H1 (cell line): ENCODE data around the gene MYL6. TPM values are rescaled to one million over a fixed set of nuclear protein-coding genes. Genes with fewer than 3 reads are reported as not detected.

Source experiments
- POU5F1 ChIP-seq: IDR thresholded peaks from 2 replicates; pipeline ENCODE4 v1.6.1; 2011; ENCODE audit warnings: low read depth, mild to moderate bottlenecking, low read length, moderate library complexity
- RNF2 ChIP-seq: fragments of 200-900, 300-1000 bp; sonication (generic); IDR thresholded peaks from 2 replicates; pipeline ENCODE4 v1.7.1; 2016; ENCODE audit warnings: borderline replicate concordance, low read depth, mild to moderate bottlenecking, antibody characterized with exemption, low read length; ENCODE audit not compliant: poor library complexity, severe bottlenecking; ENCODE audit errors: missing control alignments
- TAF7 ChIP-seq: optimal IDR thresholded peaks from 2 replicates; pipeline ENCODE3; 2011; ENCODE audit warnings: low read depth, mild to moderate bottlenecking, inconsistent platforms, low read length, moderate library complexity, borderline replicate concordance
- polyA plus RNA-seq, 7 experiments: library from polyadenylated mRNA; depleted of rRNA in 3 of 7; stranded (reverse) in 5 of 7; unstranded in 2 of 7; fragments of >200 nt in 5 of 7; fragments of 200-250 nt in 2 of 7; gene quantifications; 1 replicate in 5 of 7; 2 replicates in 1 of 7; 4 replicates in 1 of 7; pipeline versions ENCODE4 v1.2.1 to v1.2.3, GENCODE V29; 2011 to 2013; ENCODE audit warnings: missing spikeins in 2 of 7, mixed read lengths in 2 of 7
- total RNA-seq: library from RNA; stranded (reverse); fragmentation: NEBNext Ultra II Directional; extraction: Animal tissue kit (Norgen Biotek cat#: 25700); gene quantifications from 2 replicates; pipeline ENCODE4 v1.2.1, GENCODE V29; 2021

Gene MYL6
- total and polyA plus RNA-seq, 2 of the 8 experiments (the other 6 are each of a cell fraction or from before 2014, with no cell fraction given) = 1,130 to 2,279 TPM

DNA sequence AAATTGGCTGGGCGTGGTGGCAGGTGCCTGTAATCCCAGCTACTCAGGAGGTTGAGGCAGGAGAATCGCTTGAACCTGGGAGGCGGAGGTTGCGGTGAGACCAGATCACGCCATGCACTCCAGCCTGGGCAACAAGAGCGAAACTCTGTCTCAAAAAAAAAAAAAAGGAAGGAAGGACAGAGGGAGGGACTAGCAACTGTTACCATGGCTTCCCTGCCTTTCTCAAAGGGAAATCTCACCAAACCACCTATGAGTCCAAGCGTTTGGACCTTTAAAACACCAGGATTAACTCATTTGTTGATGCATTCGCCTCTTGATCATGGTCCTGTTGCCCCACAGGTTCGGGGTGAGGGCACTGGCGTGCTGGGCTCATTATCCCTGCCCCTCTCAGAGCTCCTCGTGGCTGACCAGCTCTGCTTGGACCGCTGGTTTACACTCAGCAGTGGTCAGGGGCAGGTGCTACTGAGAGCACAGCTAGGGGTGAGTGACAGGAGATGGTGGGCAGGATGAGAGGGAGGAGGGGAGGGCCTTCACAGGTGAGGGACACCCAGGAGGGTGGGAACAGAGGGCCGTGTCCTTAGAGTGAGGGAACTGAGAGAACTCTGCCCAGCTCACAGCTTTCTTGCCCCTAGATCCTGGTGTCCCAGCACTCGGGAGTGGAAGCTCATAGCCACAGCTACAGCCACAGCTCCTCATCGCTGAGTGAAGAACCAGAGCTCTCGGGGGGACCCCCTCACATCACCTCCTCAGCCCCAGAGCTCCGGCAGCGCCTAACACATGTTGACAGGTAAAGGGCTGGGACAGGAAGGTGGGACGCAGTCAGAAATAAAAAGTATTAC, 16.0 kb upstream of the MYL6 start (continued):
- TF ChIP-seq TAF7 (no peak), POU5F1 (no peak), RNF2 (no peak)
